Measurements from ENCODE around the gene KLHL22.
A peak's percentile ranks its signal among the peaks of the same experiment; 100 is the strongest.
"Not testable (repeated sequence)": the region's sequence is repeated elsewhere in the genome, so short reads cannot be mapped to it uniquely, and the experiment has no call there.

KLHL22 gene

GRCh38 chr22:20421507-20421874 is 74.1 kb downstream of the KLHL22 start:
- Histone ChIP-seq H3K9ac (no peak overlapping the region), H3K79me2 (no peaks in the 10 kb centered on the region), H3K4me1 (no peaks in the 10 kb centered on the region), H2AFZ (no peak overlapping the region), H3K4me3 (ENCODE audit: low read depth, low read length) (no peak overlapping the region), H3K36me3 (ENCODE audit: control insufficient read depth, insufficient read depth, low read length) (no peaks in the 10 kb centered on the region), H3K27ac (no peak overlapping the region), H3K9me3 (ENCODE audit: control insufficient read depth, low read length) (no peaks in the 10 kb centered on the region), H3K4me2 (ENCODE audit: low read length) (no peak overlapping the region), H3K27me3 (ENCODE audit: control insufficient read depth, insufficient read depth, low read length) (peaks cover 6% of the 10 kb centered on the region)
- no peak for TF ChIP-seq CTCF (IDR thresholded peaks at IDR 0.05)

- H2AFZ ChIP-seq, result no peak overlapping the region
- H3K9me3 ChIP-seq (ENCODE audit: control insufficient read depth, low read length), result no peaks in the 10 kb centered on the region
- no peaks in the 10 kb centered on the region for H3K4me1 ChIP-seq
- TF ChIP-seq CTCF (IDR thresholded peaks at IDR 0.05), result no peak
- no peak overlapping the region for H3K4me3 ChIP-seq (ENCODE audit: low read depth, low read length)
- no peak overlapping the region for H3K9ac ChIP-seq
- H3K27ac ChIP-seq, result no peak overlapping the region
- H3K27me3 ChIP-seq (ENCODE audit: control insufficient read depth, insufficient read depth, low read length), result no peaks in the 10 kb centered on the region
- H3K4me2 ChIP-seq (ENCODE audit: low read length), result no peak overlapping the region
- no peaks in the 10 kb centered on the region for H3K79me2 ChIP-seq
- H3K36me3 ChIP-seq (ENCODE audit: control insufficient read depth, insufficient read depth, low read length), result no peaks in the 10 kb centered on the region
These were observed 75.3 kb downstream of the KLHL22 start for GRCh38 chr22:20420157-20420842.

GRCh38 chr22:20419664-20419951 is 76.0 kb downstream of the KLHL22 start:
- Histone ChIP-seq H3K4me2 (ENCODE audit: low read length) (no peak overlapping the region), H2AFZ (no peak overlapping the region), H3K9ac (no peak overlapping the region), H3K4me1 (no peaks in the 10 kb centered on the region), H3K9me3 (ENCODE audit: control insufficient read depth, low read length) (no peaks in the 10 kb centered on the region), H3K27me3 (ENCODE audit: control insufficient read depth, insufficient read depth, low read length) (no peaks in the 10 kb centered on the region), H3K27ac (no peak overlapping the region), H3K79me2 (no peaks in the 10 kb centered on the region), H3K4me3 (ENCODE audit: low read depth, low read length) (no peak overlapping the region), H3K36me3 (ENCODE audit: control insufficient read depth, insufficient read depth, low read length) (no peaks in the 10 kb centered on the region)
- TF ChIP-seq CTCF (IDR thresholded peaks at IDR 0.05), result no peak

GRCh38 chr22:20418211-20418788 is 77.3 kb downstream of the KLHL22 start:
- no peaks in the 10 kb centered on the region for H3K4me1 ChIP-seq
- peak overlapping the region; percentile 56 for H3K4me2 ChIP-seq (ENCODE audit: low read length)
- no peak overlapping the region for H3K9ac ChIP-seq
- TF ChIP-seq CTCF (IDR thresholded peaks at IDR 0.05), result peak; percentile 80
- H3K9me3 ChIP-seq (ENCODE audit: control insufficient read depth, low read length), result no peaks in the 10 kb centered on the region
- no peak overlapping the region for H3K4me3 ChIP-seq (ENCODE audit: low read depth, low read length)
- peak overlapping the region; percentile 70 for H2AFZ ChIP-seq
- H3K79me2 ChIP-seq, result no peaks in the 10 kb centered on the region
- no peaks in the 10 kb centered on the region for H3K36me3 ChIP-seq (ENCODE audit: control insufficient read depth, insufficient read depth, low read length)
- H3K27me3 ChIP-seq (ENCODE audit: control insufficient read depth, insufficient read depth, low read length), result no peaks in the 10 kb centered on the region
- no peak overlapping the region for H3K27ac ChIP-seq

GRCh38 chr22:20415699-20416098 is 79.9 kb downstream of the KLHL22 start:
- not testable (repeated sequence) for H3K9ac ChIP-seq; H3K4me3 ChIP-seq (ENCODE audit: low read depth, low read length); H3K79me2 ChIP-seq; H3K27ac ChIP-seq; H3K4me2 ChIP-seq (ENCODE audit: low read length); H3K4me1 ChIP-seq; H2AFZ ChIP-seq; H3K9me3 ChIP-seq (ENCODE audit: control insufficient read depth, low read length); H3K27me3 ChIP-seq (ENCODE audit: control insufficient read depth, insufficient read depth, low read length); H3K36me3 ChIP-seq (ENCODE audit: control insufficient read depth, insufficient read depth, low read length)

GRCh38 chr22:20415241-20415640 is 80.4 kb downstream of the KLHL22 start:
- not testable (repeated sequence) for H3K9ac ChIP-seq; H2AFZ ChIP-seq; H3K4me3 ChIP-seq (ENCODE audit: low read depth, low read length); H3K4me2 ChIP-seq (ENCODE audit: low read length); H3K36me3 ChIP-seq (ENCODE audit: control insufficient read depth, insufficient read depth, low read length); H3K4me1 ChIP-seq; H3K27ac ChIP-seq; H3K27me3 ChIP-seq (ENCODE audit: control insufficient read depth, insufficient read depth, low read length); H3K9me3 ChIP-seq (ENCODE audit: control insufficient read depth, low read length); H3K79me2 ChIP-seq
